ENCODE results near the gene UBR2. TPM values are rescaled to one million over a fixed set of nuclear protein-coding genes. Genes with fewer than 3 reads are reported as not detected.

The UBR2 gene
- total and polyA plus RNA-seq, 9 of the 15 experiments (the other 6 are each of a cell fraction or from before 2014, with no cell fraction given) = 9.1 to 38.9 (median 23.4) TPM

DNA sequence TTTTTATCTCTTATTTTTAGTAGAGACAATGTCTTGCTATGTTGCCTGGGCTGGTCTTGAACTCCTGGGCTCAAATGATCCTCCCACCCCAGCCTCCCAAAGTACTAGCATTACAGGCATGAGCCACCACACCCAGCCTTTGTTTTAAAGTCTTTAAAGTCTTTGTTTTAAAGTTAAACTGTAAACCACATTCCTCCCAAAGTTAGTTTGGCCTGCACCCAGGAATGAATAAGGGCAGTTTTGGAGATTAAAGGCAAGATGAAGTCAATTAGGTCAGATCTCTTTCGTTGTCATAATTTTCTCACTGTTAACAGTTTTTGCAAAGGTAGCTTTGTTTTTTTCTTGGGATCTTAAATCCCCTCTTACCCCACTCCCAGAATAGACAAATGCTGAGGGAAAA, 63.8 kb downstream of the UBR2 start:
- ATAC-seq = peak; percentile 9; the same call in 2 of the 3 replicates
- ChIA-PET CTCF (ENCODE audit: low intra/inter-chr PET ratio) (interaction anchor here (0.6 kb wide), 1 partner anchor 9 kb away, joined by 4 read pairs; no protein-coding TSS in a partner anchor), POLR2A (no interaction called here)
- no peak overlapping the region for H3K4me3 ChIP-seq
- no peaks in the 10 kb centered on the region for H3K9me3 ChIP-seq (replicated peaks; ENCODE audit: control insufficient read depth, insufficient read depth, low read depth, low read length)
- H3K36me3 ChIP-seq (ENCODE audit: control insufficient read depth, insufficient read depth, low read length) = peaks cover 36% of the 10 kb centered on the region
- H3K27me3 ChIP-seq (ENCODE audit: control insufficient read depth in 2 of 2, insufficient read depth in 2 of 2, low read length in 2 of 2) = no peaks in the 10 kb centered on the region
- in situ Hi-C loops (cut with MboI) (no loop called here), intact Hi-C loops (cut with micrococcal nuclease) (loop anchor here (2.0 kb wide), 1 partner anchor 59 kb away; no protein-coding TSS in a partner anchor)
- H3K4me1 ChIP-seq (replicated peaks in 1 of 2; ENCODE audit: control insufficient read depth in 2 of 2, insufficient read depth in 2 of 2, low read length in 2 of 2) = peaks cover 13 to 18% of the 10 kb centered on the region in 2 experiments
- peaks cover 4% of the 10 kb centered on the region; the same call in 1 of the 3 replicates for H3K79me2 ChIP-seq (ENCODE audit: control insufficient read depth, insufficient read depth, low read length)
- 45% methylated on average over 1 of the region's 1 CpG for WGBS (ENCODE audit: insufficient coverage, low coverage, missing lambda C conversion rate)
- peak in 1 of 4 experiments; percentile 5 for DNase-seq (ENCODE audit: extremely low read depth in 1 of 4, low spot score in 3 of 4)
- no peak overlapping the region for H3K9ac ChIP-seq (ENCODE audit: insufficient read depth in 1 of 2, low read depth in 2 of 2, low read length in 2 of 2)
- no peaks in the 10 kb centered on the region for H3K9me1 ChIP-seq (ENCODE audit: control insufficient read depth, insufficient read depth, low read length)
- no peak overlapping the region; the same call in 1 of the 2 replicates for H3K4me2 ChIP-seq (ENCODE audit: insufficient read depth, low read length)
- H3K27ac ChIP-seq (ENCODE audit: extremely low read depth, low read depth, low read length) = peak overlapping the region; percentile 65; the same call in 2 of the 3 replicates
- no peak overlapping the region for H2AFZ ChIP-seq (ENCODE audit: low read depth, low read length)
- 0 out of 2 replicates have a peak, but pooled peaks have one; percentile 4 for TF ChIP-seq MBD2 (IDR thresholded peaks at IDR 0.05; ENCODE audit: borderline replicate concordance, low read depth)
- no peak for TF ChIP-seq ZNF263 (CRISPR knock-in tag; IDR thresholded peaks at IDR 0.05; ENCODE audit: borderline replicate concordance)
- no peak for TF ChIP-seq CSDE1 (IDR thresholded peaks at IDR 0.05)
- no peak for TF ChIP-seq ZNF311 (CRISPR knock-in tag; IDR thresholded peaks at IDR 0.05)
- no TSS peak for BruUV-seq (replicated peaks)
- no peak for FAIRE-seq
- no peaks in the 10 kb centered on the region for H4K20me1 ChIP-seq (replicated peaks; ENCODE audit: control insufficient read depth, insufficient read depth, low read length)

DNA sequence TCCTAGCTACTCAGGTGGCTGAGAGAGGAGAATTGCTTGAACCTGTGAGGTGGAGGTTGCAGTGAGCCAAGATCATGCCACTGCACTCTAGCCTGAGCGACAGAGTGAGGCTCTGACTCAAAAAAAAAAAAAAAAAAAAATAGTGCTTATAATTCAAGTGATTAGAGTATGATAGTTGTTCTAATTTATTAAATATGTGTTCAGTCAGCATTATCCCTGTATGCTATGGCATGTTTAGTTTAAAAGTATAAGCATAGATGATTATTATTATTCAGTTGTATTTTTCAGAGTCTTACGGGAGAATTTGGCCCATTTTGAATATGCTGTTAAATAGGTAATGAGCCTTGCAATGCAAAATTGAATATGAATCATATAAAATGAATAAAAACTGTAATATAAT, 64.8 kb downstream of the UBR2 start:
- H3K4me2 ChIP-seq (ENCODE audit: insufficient read depth, low read length) = no peak overlapping the region
- H3K9me1 ChIP-seq (ENCODE audit: control insufficient read depth, insufficient read depth, low read length) = no peaks in the 10 kb centered on the region
- no peak overlapping the region for H3K27ac ChIP-seq (ENCODE audit: extremely low read depth, low read depth, low read length)
- CTCF ChIA-PET (ENCODE audit: low intra/inter-chr PET ratio) = interaction anchor here (0.7 kb wide), 1 partner anchor 515 kb away, joined by 3 read pairs; no protein-coding TSS in a partner anchor
- ATAC-seq = no peak
- H3K9me3 ChIP-seq (replicated peaks; ENCODE audit: control insufficient read depth, insufficient read depth, low read depth, low read length) = no peaks in the 10 kb centered on the region
- H4K20me1 ChIP-seq (replicated peaks; ENCODE audit: control insufficient read depth, insufficient read depth, low read length) = no peaks in the 10 kb centered on the region
- POLR2A ChIA-PET = no interaction called here
- 100% methylated on average over 2 of the region's 2 CpGs for WGBS (ENCODE audit: insufficient coverage, low coverage, missing lambda C conversion rate)
- intact Hi-C loops (cut with micrococcal nuclease) (loop anchor here (2.0 kb wide), 1 partner anchor 60 kb away; no protein-coding TSS in a partner anchor), in situ Hi-C loops (cut with MboI) (no loop called here)
- peaks cover 4% of the 10 kb centered on the region; the same call in 1 of the 3 replicates for H3K79me2 ChIP-seq (ENCODE audit: control insufficient read depth, insufficient read depth, low read length)
- H3K9ac ChIP-seq (ENCODE audit: insufficient read depth in 1 of 2, low read depth in 2 of 2, low read length in 2 of 2) = no peak overlapping the region
- H3K4me1 ChIP-seq (replicated peaks in 1 of 2; ENCODE audit: control insufficient read depth in 2 of 2, insufficient read depth in 2 of 2, low read length in 2 of 2) = peaks cover 13 to 18% of the 10 kb centered on the region in 2 experiments
- BruUV-seq (replicated peaks) = no TSS peak
- no peak for DNase-seq (ENCODE audit: extremely low read depth in 1 of 4, low spot score in 3 of 4)
- no peak for FAIRE-seq
- H3K36me3 ChIP-seq (ENCODE audit: control insufficient read depth, insufficient read depth, low read length) = peaks cover 44% of the 10 kb centered on the region
- H3K27me3 ChIP-seq (ENCODE audit: control insufficient read depth in 2 of 2, insufficient read depth in 2 of 2, low read length in 2 of 2) = no peaks in the 10 kb centered on the region
- no peak overlapping the region for H3K4me3 ChIP-seq
- H2AFZ ChIP-seq (ENCODE audit: low read depth, low read length) = no peak overlapping the region
- TF ChIP-seq, protein P1, sequence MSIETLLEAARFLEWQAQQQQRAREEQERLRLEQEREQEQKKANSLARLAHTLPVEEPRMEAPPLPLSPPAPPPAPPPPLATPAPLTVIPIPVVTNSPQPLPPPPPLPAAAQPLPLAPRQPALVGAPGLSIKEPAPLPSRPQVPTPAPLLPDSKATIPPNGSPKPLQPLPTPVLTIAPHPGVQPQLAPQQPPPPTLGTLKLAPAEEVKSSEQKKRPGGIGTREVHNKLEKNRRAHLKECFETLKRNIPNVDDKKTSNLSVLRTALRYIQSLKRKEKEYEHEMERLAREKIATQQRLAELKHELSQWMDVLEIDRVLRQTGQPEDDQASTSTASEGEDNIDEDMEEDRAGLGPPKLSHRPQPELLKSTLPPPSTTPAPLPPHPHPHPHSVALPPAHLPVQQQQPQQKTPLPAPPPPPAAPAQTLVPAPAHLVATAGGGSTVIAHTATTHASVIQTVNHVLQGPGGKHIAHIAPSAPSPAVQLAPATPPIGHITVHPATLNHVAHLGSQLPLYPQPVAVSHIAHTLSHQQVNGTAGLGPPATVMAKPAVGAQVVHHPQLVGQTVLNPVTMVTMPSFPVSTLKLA (conservative IDR thresholded peaks at IDR 0.05) = no peak
- TF ChIP-seq MAFG (tag; conservative IDR thresholded peaks at IDR 0.05) = peak; percentile 43
- no peak for TF ChIP-seq JUNB (CRISPR knock-in tag; conservative IDR thresholded peaks at IDR 0.05)
- TF ChIP-seq ZNF253 (CRISPR knock-in tag; conservative IDR thresholded peaks at IDR 0.05) = no peak
- peak; percentile 82 for TF ChIP-seq C11orf30 (IDR thresholded peaks at IDR 0.05; ENCODE audit: low read depth)
- TF ChIP-seq SIN3B (IDR thresholded peaks at IDR 0.05; ENCODE audit: low read depth) = no peak
- no peak for TF ChIP-seq MXI1 (IDR thresholded peaks at IDR 0.05; ENCODE audit: low read depth, low read length)
- TF ChIP-seq ZNF316 (IDR thresholded peaks at IDR 0.05) = peak; percentile 92
- no peak for TF ChIP-seq GATAD2A (IDR thresholded peaks at IDR 0.05)
- TF ChIP-seq NR1H2 (CRISPR knock-in tag; IDR thresholded peaks at IDR 0.05) = no peak
- TF ChIP-seq MCM2 (IDR thresholded peaks at IDR 0.05; ENCODE audit: low read depth) = no peak
- TF ChIP-seq MAFF (IDR thresholded peaks at IDR 0.05; ENCODE audit: low read length) = peak; percentile 9; the same call in 1 of the 2 replicates
- TF ChIP-seq, protein P2, sequence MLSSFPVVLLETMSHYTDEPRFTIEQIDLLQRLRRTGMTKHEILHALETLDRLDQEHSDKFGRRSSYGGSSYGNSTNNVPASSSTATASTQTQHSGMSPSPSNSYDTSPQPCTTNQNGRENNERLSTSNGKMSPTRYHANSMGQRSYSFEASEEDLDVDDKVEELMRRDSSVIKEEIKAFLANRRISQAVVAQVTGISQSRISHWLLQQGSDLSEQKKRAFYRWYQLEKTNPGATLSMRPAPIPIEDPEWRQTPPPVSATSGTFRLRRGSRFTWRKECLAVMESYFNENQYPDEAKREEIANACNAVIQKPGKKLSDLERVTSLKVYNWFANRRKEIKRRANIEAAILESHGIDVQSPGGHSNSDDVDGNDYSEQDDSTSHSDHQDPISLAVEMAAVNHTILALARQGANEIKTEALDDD (IDR thresholded peaks at IDR 0.05) = no peak
